ENCODE data around the gene SLC7A14.

The SLC7A14 gene

GRCh38 chr3:170496026-170496867 lies 89.6 kb downstream of the SLC7A14 start:
- DNase-seq: no peak

GRCh38 chr3:170494766-170495165 lies 91.1 kb downstream of the SLC7A14 start:
- no peak for DNase-seq

- no peak for DNase-seq
These were observed 92.1 kb downstream of the SLC7A14 start for GRCh38 chr3:170493712-170494182.

- DNase-seq: no peak
These were observed 94.0 kb downstream of the SLC7A14 start for GRCh38 chr3:170491901-170492300.

- no peak for DNase-seq
These were observed 94.9 kb downstream of the SLC7A14 start for GRCh38 chr3:170490828-170491560.

- no peak for DNase-seq
These were observed 97.1 kb downstream of the SLC7A14 start for GRCh38 chr3:170488802-170489201.

GRCh38 chr3:170487031-170487430 lies 98.8 kb downstream of the SLC7A14 start:
- DNase-seq: no peak

- DNase-seq: no peak
These were observed 99.5 kb downstream of the SLC7A14 start for GRCh38 chr3:170486398-170486797.

- DNase-seq: no peak
These were observed 100.2 kb downstream of the SLC7A14 start for GRCh38 chr3:170485696-170486095.

- DNase-seq: no peak
These were observed 100.6 kb downstream of the SLC7A14 start for GRCh38 chr3:170485294-170485693.

- no peak for DNase-seq
These were observed 101.0 kb downstream of the SLC7A14 start for GRCh38 chr3:170484869-170485268.

GRCh38 chr3:170483485-170484262 lies 102.2 kb downstream of the SLC7A14 start:
- no peak for DNase-seq

GRCh38 chr3:170482199-170482598 lies 103.7 kb downstream of the SLC7A14 start:
- DNase-seq: no peak

- no peak for DNase-seq
These were observed 105.8 kb downstream of the SLC7A14 start for GRCh38 chr3:170480111-170480510.

GRCh38 chr3:170477395-170477794 lies 108.5 kb downstream of the SLC7A14 start:
- DNase-seq: no peak

- DNase-seq: no peak
These were observed 109.6 kb downstream of the SLC7A14 start for GRCh38 chr3:170476291-170476690.

GRCh38 chr3:170475092-170475685 lies 110.7 kb downstream of the SLC7A14 start:
- no peak for DNase-seq

GRCh38 chr3:170473358-170473757 lies 112.5 kb downstream of the SLC7A14 start:
- no peak for DNase-seq

GRCh38 chr3:170471149-170471548 lies 114.7 kb downstream of the SLC7A14 start:
- no peak for DNase-seq

- no peak for DNase-seq
These were observed 115.5 kb downstream of the SLC7A14 start for GRCh38 chr3:170470063-170471016.
